ENCODE results near the gene RAMP3.

GRCh38 chr7:45173596-45174327, 16.2 kb downstream of the RAMP3 start:
- TF ChIP-seq POLR2AphosphoS5 (IDR thresholded peaks at IDR 0.05): no peak
- TF ChIP-seq CTCF (IDR thresholded peaks at IDR 0.05): no peak
- TF ChIP-seq POLR2A (IDR thresholded peaks at IDR 0.05): no peak

Measured in suprapubic skin (tissue), 4 donors.